DMS114 treated with DMSO at 0.1 percent for 48 hours (cell line): Measurements from ENCODE around the gene CORO7.

Experiments
- DNase-seq: peaks from one replicate; lab custom pipeline; 2025; ENCODE audit not compliant: unreplicated experiment; lab: John Stamatoyannopoulos, UW

The CORO7 gene

DNA sequence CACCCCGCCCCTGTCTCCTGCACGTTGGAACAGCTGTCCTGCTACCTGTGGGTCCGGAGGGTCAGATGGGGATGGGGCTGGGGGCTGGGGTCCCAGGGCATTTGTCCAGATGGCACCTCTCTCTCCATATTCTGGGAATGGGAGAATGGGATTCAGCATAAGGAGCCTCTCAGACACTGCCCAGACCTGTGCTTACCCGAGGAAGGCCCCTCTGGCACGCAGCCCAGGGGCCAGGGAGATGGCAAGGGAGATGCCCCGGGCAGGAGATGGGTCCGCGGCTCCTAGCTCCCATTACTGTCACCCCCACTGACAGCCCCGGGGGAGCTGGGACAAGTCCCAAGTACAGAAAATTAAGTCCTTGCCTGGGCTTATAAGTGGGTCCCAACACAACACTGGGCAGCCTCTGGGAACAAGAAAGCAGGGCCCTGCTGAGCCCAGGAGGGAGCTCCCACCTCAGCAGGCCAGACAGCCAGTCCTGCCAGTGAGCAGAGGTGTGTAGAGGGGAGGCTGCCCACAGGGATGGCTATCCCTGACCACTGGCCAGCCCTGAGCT is 43.0 kb downstream of the CORO7 start:
- DNase-seq = no peak

DNA sequence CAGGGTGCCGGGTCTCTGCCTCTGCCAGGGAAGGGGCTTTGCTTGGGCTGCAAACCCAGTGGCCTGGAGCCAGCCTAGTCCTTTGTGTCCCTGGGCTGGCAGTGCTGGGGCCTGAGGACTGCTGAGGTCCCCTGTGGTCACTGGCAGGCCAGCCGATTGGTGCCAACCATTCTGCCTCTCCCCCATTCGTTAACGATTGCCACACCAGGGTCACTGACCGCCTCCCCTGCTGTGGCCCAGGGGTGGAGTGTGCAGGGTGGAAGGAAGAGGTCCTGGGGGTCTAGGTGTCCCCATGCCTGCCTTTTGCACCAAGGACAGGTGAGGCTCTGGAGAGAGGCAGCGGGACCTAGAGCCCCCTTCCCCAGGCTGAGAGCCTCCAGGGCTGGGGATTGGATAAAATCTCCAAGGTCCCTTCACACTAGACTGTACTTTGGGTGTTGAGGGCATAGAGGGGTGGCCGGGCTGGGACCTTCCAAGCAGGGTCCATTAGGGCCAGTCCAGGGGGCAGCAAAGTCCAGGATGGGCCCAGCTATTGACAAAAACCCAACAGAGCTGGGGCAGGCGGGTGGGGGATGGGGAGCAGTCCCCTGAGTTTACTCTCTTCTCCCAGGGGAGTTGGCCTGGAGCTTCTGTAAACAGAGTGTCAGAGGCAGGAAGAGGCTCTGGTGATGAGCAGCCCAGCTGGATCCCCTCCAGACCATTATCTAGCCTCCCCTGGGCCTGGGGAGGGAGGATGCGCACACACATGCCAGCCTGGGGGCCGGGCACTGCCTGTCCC is 43.6 kb downstream of the CORO7 start:
- DNase-seq = no peak

GRCh38 chr16:4372001-4372577 is 44.3 kb downstream of the CORO7 start:
- DNase-seq = no peak

- no peak for DNase-seq
Measured at GRCh38 chr16:4371357-4372000, 44.9 kb downstream of the CORO7 start, which contains the start of gene VASN. Gene VASN (plus strand): TSS chr16:4371848. CDS start chr16:4380878, 9,030 bp downstream.

DNA sequence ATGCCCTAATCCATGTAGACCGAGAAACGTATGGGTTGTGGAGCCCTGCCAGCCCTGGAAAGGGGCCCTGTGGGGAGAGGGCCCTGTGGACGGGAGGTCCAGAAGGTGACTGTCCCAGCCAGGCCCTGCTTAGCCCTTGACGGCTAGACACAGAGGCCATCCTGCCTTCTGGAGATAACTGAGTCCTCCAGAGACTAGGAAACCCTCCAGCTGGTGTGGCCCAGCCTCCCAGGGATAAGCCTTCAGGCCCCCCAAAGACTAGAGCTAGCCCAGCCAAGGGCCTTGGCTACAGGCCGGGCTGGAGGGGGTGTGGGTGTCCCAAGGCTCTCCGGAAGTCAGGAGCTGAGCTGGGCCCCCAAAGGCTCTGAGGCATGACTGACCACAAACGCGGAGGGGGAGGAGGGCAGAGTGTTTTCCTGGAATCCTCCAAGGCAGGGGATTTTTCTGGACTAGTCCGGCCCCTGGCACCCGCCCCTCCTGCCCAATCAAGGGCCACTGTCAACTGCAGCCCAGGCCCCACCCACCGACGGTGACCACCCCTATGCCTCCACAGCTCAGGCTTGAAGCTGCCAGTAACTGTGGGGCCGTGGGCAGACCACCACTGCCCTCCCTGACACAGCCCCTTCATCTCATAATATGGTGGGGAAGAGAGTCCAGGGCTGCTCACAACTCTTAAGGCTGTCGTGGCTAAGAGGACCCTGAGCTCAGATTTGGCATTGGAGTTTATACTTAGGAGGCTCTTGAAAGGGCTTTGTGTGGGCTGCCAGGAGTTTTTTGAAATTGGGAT is 45.6 kb downstream of the CORO7 start:
- DNase-seq = no peak

DNA sequence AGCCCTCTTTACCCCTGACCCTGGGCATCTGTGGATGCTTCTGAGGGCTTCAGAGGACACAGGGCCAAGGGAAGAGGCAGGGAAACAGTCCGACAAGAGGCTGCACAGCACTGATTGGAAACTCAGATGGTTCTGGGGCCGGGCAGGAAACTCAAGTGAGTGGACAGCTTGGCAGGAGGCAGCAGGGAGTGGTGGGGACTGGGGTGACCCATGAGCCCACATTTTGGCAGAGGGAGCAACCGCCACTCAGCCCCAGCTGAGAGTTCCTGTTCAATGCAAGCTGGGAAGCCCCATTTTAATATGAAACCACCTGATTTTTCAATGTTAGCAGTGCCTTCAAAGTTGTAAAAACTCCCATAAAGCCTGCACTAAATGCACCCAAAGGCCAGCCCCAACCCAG is 46.2 kb downstream of the CORO7 start:
- DNase-seq = no peak

DNA sequence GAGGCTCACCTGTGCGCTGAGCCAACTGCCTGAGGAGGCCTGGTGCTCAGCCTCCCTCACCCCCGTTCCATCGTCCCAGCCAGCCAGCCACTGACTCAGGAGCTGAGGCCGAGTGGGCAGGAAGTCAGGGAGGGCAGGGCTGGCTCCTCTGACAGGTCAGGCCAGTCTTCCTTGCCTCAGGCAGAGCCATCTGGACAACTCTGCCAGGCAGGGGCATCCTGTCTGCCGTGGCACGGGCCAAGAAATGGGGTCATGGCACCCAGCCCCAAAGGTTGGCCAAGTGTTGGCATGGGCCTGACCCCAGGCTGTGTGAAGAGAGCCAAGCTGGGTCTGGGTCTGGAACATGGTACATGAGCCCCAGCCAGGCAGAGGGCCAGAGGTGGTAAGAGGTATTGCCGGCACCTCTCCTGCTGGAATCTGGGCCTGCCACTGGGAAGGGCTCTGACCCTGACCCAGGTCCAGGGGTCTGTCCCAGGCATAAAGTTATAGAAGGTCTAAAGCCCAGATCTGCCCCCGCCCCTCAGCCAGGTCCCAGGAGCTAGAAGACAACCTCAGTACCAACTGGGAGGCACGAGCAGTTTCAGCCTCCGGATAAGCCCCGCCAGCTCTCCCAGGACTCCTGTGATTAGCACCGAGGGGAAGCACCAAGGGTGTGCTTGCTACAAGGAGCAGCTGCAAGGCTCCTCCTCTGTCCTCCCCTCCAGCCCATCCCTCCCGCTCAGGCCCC is 47.2 kb downstream of the CORO7 start:
- DNase-seq = no peak

- no peak for DNase-seq
Measured at GRCh38 chr16:4367393-4367856, 49.0 kb downstream of the CORO7 start.

DNA sequence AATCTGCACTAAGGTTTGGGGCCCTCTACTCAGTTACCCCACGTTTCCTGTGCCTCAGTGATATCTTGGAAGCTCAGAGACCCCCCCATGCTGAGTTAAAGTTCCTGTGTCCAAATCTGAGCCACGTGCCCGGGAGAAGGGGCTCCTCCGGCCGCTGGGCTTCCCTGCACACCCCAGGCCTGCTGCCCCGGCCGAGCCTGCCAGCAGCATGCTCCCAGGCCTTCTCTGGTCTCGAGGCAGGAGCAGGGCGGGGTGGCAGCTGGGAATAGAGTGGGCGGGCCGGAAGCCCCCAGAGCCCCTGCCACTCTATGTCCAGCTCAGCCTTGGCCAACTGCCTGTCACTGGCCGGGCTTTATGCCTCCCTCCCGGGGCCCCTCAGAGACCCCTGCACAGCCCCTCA is 50.4 kb downstream of the CORO7 start:
- no peak for DNase-seq

DNA sequence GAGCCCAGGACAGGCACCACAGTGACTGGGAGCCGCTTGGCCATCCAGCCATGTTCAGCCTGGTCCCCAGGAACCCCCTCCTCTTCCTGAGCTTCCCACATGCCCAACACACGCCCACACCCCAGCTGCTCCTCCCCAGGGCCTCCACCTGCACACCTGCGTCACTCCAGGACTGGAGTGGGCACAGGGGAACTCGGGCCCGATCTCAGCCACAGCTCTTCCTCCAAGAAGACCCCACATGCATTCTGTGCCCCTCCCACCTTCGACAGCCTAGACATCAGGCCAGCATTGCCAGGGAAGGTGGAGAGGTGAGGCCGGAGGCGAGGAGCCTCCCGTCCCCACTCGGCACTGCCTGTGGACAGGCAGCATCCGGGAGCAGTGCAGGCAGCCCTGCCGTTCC is 50.8 kb downstream of the CORO7 start:
- no peak for DNase-seq

DNA sequence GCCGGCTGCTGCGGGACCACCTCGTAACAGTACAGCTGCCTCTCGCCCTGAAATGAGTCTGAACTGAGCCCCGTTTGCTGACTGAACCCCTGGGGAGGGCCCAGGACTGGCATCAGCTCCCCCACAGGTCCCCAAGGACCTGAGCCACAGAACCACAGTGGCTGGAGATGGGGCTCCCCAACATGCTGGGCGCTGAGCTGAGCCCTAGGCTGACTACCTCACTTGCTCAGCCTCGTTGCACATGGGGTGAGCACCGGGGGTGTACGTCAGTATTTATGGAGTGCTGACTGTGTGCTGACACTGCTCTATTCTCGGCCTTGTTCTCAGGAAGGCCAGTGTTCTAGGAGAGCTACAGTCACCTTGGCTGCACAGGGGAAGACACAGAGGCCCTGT is 51.4 kb downstream of the CORO7 start:
- DNase-seq = no peak

GRCh38 chr16:4364196-4365013 is 52.0 kb downstream of the CORO7 start:
- DNase-seq = no peak

GRCh38 chr16:4362476-4363135 is 53.8 kb downstream of the CORO7 start:
- no peak for DNase-seq

DNA sequence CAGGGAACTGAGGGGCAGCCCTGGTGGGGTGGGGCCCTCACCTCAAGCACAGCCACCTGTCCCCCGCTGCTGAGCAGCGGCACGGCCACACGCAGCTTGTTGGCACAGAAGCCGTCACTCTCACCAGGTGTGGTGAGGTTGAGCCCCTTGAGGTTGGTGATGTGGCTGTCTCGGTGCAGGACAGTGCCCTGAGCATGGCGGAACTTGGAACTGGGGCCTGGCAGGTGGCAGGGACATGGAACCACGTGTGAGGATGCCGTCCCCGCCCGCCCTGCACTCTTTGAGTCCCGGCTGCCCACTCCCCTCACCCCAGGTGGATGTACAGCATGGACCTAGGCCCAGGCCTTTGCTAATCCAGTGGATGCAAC is 54.5 kb downstream of the CORO7 start:
- DNase-seq = no peak

DNA sequence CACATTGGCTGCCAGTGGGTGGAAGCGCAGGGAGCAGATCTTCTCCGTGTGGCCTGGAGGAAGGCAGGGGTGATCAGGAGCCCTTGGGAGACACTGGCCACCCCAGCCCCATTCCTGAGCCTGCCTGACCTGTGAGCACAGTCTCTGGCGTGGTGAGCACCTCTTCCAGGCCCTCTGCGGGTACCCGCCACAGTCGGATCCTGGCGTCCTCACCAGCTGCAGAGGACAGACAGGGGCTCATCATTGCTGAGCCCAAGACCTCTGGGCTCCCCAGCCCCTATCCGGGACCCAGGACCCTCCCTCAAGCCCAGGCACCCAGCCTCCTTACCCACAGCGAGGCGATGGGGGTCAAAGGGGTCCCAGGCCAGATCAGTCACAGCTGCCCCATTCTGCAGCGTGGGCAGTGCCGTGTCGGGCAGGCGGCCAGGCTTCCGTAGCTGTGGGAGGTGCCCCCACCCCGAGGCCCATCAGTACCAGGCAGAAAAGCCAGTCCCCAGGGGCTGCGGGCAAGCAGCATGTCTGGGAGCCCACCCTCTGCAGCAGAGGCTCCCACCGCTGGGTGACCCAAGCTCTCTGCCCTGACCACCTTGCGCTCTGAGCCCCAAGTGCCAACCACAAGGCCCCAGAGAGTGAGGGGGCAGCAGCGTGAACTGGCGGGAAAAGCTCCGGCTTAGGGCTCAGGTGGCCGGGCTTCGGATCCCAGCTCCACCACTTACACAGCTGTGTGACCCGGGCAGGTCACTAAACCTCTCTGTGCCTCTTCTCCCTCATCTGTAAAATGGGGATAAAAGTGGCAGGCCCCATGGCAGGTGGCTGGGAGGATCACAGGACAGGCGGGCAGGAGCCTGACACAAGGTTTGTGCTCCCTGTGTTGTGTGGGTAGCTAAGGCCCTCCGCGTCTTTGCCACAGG is 55.1 kb downstream of the CORO7 start:
- no peak for DNase-seq

DNA sequence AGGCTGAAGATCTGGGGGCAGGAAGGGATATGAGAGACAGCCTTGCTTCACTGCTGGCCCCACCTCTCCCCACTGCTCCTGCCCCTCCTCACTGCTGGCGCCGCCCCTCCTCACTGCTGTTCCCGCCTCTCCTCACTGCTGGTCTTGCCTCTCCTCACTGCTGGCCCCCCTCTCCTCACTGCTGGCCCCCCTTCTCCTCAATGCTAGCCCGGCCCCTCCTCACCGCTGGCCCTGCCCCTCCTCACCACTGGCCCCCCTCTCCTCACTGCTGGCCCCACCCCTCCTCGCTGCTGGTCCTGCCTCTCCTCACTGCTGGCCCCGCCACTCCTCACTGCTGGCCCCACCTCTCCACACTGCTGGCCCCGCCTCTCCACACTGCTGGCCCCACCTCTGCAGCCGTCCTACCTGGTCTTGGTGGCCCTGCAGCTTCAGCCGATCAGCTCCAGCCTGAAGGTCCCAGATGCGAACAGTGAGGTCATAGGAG is 55.8 kb downstream of the CORO7 start:
- DNase-seq = no peak

DNA sequence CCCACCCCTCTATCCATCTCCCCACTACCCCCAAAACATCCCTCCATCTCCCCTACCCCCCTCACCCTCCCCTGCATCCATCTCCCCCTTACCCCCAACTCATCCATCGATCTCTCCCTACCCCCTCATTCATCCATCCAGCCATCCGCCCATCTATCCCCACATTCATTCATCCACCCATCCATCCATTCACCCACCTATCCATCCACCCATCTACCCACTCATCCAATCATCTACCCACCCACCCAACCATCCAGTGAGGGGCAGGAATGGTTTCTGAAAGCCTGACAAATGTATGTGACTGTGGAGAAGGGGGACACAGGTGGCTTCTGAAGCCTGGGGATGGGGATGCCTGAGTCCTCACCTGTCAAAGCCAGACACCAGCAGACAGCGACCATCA is 56.5 kb downstream of the CORO7 start:
- DNase-seq = no peak
